SH-SY5Y (cell line): ENCODE data around the gene UVSSA.

ENCODE experiments used
- GATA2 ChIP-seq: IDR thresholded peaks from 2 replicates; pipeline ENCODE4 v1.6.1; 2011; ENCODE audit warnings: mild to moderate bottlenecking, low read depth, low read length
- GATA3 ChIP-seq: IDR thresholded peaks from 2 replicates; pipeline ENCODE4 v1.6.1; 2011; ENCODE audit warnings: low read depth, mild to moderate bottlenecking, low read length, moderate library complexity

DNA sequence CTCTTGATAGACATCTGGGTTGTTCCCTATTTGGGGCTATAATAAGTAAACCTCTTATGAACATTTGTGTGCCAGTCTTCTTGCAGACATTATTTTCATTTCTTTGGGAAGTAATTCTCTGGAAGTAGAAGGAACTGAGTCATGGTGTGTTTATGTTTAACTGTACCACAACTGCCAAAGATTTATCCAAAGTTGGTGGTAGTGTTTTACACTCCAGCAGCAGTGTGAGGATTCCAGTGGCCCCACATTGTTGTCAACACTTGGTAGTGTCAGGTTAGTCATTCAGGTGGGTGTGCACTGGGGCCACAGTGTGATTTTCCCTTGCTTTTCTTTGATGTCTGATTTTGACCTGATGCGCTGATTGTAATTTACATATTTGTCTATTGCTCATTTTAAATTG, 5.0 kb upstream of the UVSSA start:
- no peak for TF ChIP-seq GATA2
- no peak for TF ChIP-seq GATA3
